ENCODE measurements around the gene BMAL1.

GRCh38 chr11:13318498-13319295 lies 41.1 kb downstream of the BMAL1 start:
- no peak for TF ChIP-seq CTCF (optimal IDR thresholded peaks at IDR 0.05 in 1 of 3, IDR thresholded peaks at IDR 0.05 in 1 of 3, conservative IDR thresholded peaks at IDR 0.05 in 1 of 3; ENCODE audit: extremely low read depth in 1 of 3, insufficient read depth in 2 of 3, low read length in 3 of 3)
- TF ChIP-seq EZH2 (IDR thresholded peaks at IDR 0.05; ENCODE audit: low read length) = no peak

Data from keratinocyte (primary cell).